Measurements from ENCODE around the gene FANCG. TPM values are rescaled to one million over a fixed set of nuclear protein-coding genes. Genes with fewer than 3 reads are reported as not detected.

The FANCG gene
- total and polyA plus RNA-seq, 5 experiments from 2014 or later = 4.4 to 27.9 (median 9.3) TPM

DNA sequence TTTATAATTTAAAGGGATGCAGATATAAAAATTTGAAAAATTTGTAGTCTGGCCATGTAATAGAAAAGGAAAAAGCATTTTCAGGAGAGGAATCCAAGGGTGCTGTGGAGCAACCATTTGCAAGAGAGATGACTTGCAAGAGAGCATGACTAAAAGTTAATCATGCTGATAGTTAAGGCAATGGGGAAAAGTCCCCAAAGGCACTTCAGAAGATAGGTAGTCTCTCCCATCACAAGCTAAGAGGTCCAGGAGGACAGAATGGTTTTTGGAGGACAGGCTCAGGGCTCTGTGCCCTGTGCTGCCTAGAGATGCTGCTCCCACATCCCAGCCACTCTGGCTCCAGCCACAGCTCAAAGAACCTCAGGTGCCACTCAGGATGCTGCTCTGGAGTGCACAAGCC, 51.4 kb downstream of the FANCG start:
- no peaks in the 10 kb centered on the region for H3K27me3 Mint-ChIP-seq
- no peaks in the 10 kb centered on the region for H3K9me3 Mint-ChIP-seq
- H3K36me3 Mint-ChIP-seq = peaks cover 0 to 6% (median 4%) of the 10 kb centered on the region in 3 donors
- no peak for DNase-seq
- ATAC-seq = no peak
- no peak overlapping the region for H3K4me3 Mint-ChIP-seq
- H3K27ac Mint-ChIP-seq = peak overlapping the region in 1 of 10 donors; percentile 14
- POLR2A ChIA-PET = no interaction called here
- peaks cover 4 to 7% (median 4%) of the 10 kb centered on the region in 4 donors for H3K4me1 Mint-ChIP-seq

DNA sequence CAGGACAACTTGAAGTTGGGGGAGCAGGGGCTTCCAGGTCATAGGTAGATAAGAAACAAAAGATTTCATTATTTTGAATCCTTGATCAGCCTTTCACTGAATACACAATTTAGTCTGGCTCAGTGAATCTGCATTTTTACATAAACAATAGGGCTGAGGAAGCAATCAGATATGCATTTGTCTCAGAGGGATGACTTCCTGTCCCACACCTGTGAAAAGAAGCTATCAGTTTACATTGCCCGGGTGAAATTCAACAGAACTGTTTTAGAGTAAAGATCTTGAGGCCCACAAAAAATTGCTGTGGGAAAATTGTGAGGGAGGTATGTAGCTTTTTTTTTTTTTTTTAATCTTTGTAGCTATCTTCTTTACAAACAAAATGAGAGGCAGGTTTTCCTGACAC, 51.9 kb downstream of the FANCG start:
- Mint-ChIP-seq H3K4me1 (peaks cover 5 to 8% (median 6%) of the 10 kb centered on the region in 4 donors), H3K27ac (no peak overlapping the region), H3K27me3 (no peaks in the 10 kb centered on the region), H3K36me3 (peaks cover 0 to 6% (median 4%) of the 10 kb centered on the region in 3 donors), H3K9me3 (no peaks in the 10 kb centered on the region), H3K4me3 (no peak overlapping the region)
- POLR2A ChIA-PET = no interaction called here
- ATAC-seq (no peak), DNase-seq (no peak)

DNA sequence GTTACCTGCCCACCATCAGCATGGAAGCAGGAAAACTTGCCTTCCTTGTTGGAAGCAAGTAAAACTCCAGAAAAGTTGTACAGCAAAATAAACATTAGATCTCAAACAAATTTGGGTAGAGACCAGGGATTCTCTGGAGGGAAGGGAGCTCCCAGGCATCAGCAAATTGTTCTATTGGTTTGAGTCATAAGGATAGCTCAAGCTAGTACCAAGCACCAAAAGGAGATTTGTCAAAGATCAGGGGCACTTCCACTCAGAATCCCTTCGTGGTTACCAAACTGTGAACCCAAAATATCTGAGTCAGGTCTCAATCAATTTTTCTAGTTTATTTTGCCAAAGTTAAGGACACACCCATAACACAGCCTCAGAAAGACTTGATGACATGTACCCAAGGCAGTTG, 52.4 kb downstream of the FANCG start:
- no peak for DNase-seq
- no peak for ATAC-seq
- Mint-ChIP-seq H3K27me3 (no peaks in the 10 kb centered on the region), H3K27ac (no peak overlapping the region), H3K4me3 (no peak overlapping the region), H3K4me1 (peaks cover 5 to 8% (median 6%) of the 10 kb centered on the region in 4 donors), H3K9me3 (no peaks in the 10 kb centered on the region), H3K36me3 (peaks cover 0 to 6% (median 4%) of the 10 kb centered on the region in 3 donors)
- POLR2A ChIA-PET = no interaction called here

DNA sequence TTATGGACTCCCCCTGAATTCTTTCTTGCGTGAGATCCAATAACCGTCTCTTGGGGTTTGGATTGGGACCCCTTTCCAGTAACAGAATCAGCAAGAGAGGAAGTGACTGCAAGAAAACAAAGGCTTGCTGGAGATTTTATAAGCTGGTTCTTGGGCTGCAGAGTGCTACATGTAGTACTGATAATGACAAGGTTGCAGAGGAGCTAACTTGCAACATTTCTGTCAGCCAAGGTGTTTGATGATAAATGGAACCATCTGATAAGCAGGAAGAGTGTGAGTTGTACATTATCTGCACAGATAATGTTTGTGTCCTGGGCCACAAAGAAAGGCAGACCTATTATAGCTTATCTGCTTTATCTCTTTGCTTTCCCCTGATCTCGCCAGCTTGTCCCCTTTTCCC, 53.1 kb downstream of the FANCG start:
- Mint-ChIP-seq H3K9me3 (no peaks in the 10 kb centered on the region), H3K4me1 (peaks cover 5 to 8% (median 6%) of the 10 kb centered on the region in 4 donors), H3K36me3 (peaks cover 0 to 12% (median 4%) of the 10 kb centered on the region in 3 donors), H3K27ac (peak overlapping the region in 1 of 10 donors; percentile 84), H3K4me3 (no peak overlapping the region), H3K27me3 (no peaks in the 10 kb centered on the region)
- no peak for DNase-seq
- no peak for ATAC-seq
- POLR2A ChIA-PET = no interaction called here

Other genes starting within 250 kb of the FANCG start
- gene PHF24, start 121.7 kb downstream of the FANCG start, total RNA-seq = not detected
- gene PHF24, start 121.7 kb downstream of the FANCG start, polyA plus RNA-seq = not detected
- gene DNAJB5, start 90.2 kb downstream of the FANCG start, total RNA-seq = 1 to 10 TPM; 1.9 to 2.0 TPM
- gene DNAJB5, start 90.2 kb downstream of the FANCG start, polyA plus RNA-seq = 1 to 10 TPM in 2 of 3 donors, under 1 TPM in 1; 0.47 to 2.0 (median 1.8) TPM
- 100 to 1,000 TPM; 172 to 177 TPM for gene VCP, start 7.3 kb downstream of the FANCG start, total RNA-seq
- gene VCP, start 7.3 kb downstream of the FANCG start, polyA plus RNA-seq = 100 to 1,000 TPM; 136 to 152 (median 142) TPM
- gene PIGO, start 16.6 kb upstream of the FANCG start, total RNA-seq = 10 to 100 TPM; 32.6 to 36.1 TPM
- gene PIGO, start 16.6 kb upstream of the FANCG start, polyA plus RNA-seq = 10 to 100 TPM; 23.0 to 26.2 (median 23.3) TPM
- 10 to 100 TPM; 47.3 to 53.0 TPM for gene STOML2, start 23.2 kb upstream of the FANCG start, total RNA-seq
- 10 to 100 TPM; 86.7 to 93.9 (median 88.9) TPM for gene STOML2, start 23.2 kb upstream of the FANCG start, polyA plus RNA-seq
- 1 to 10 TPM; 5.4 to 5.7 TPM for gene ATOSB, start 35.9 kb upstream of the FANCG start, total RNA-seq
- gene ATOSB, start 35.9 kb upstream of the FANCG start, polyA plus RNA-seq = 1 to 10 TPM; 1.6 to 2.9 (median 2.6) TPM
- gene UNC13B, start 82.1 kb upstream of the FANCG start, total RNA-seq = 1 to 10 TPM in 1 of 2 experiments, under 1 TPM in 1; 0.94 to 1.4 TPM
- gene UNC13B, start 82.1 kb upstream of the FANCG start, polyA plus RNA-seq = under 1 TPM in 2 of 3 donors, not detected in 1; 0.39 to 0.60 TPM

Measured in naive thymus-derived CD8-positive, alpha-beta T cell (primary cell).